Bronchial epithelial cell (primary cell): ENCODE results near the gene ZNF224. TPM values are rescaled to one million over a fixed set of nuclear protein-coding genes. Genes with fewer than 3 reads are reported as not detected.
"Not testable (repeated sequence)": the region's sequence is repeated elsewhere in the genome, so short reads cannot be mapped to it uniquely, and the experiment has no call there.

Experiments
- DNase-seq: peaks from one replicate; pipeline ENCODE4 v3.0.0-alpha.2; 2010; ENCODE audit warnings: low read depth
- FAIRE-seq: peaks from 2 replicates; lab custom pipeline; 2011; peaks lifted over from hg19 to GRCh38; lab: Jason Lieb, UNC
- H3K27me3 ChIP-seq: 2 replicates; pipeline ENCODE4 v1.5.1; 2011; ENCODE audit warnings: low read length; ENCODE audit not compliant: control insufficient read depth, insufficient read depth
- H3K36me3 ChIP-seq: 2 replicates; pipeline ENCODE4 v1.5.1; 2011; ENCODE audit warnings: low read length; ENCODE audit not compliant: control insufficient read depth, insufficient read depth
- H3K4me3 ChIP-seq: 2 replicates; pipeline ENCODE4 v1.5.1; 2011; ENCODE audit warnings: mild to moderate bottlenecking, low read depth, low read length, control low read depth
- CTCF ChIP-seq: IDR thresholded peaks from 2 replicates; pipeline ENCODE4 v1.5.1; 2011; ENCODE audit warnings: mild to moderate bottlenecking, moderate library complexity, low read length, control low read depth, inconsistent platforms; ENCODE audit not compliant: insufficient read depth, severe bottlenecking
- total RNA-seq: library from RNA; depleted of rRNA; stranded (reverse); fragments of >200 nt; gene quantifications from 2 replicates; pipeline ENCODE4 v1.2.1, GENCODE V29; 2014

Gene ZNF224
- total RNA-seq, 1 donor from 2014 or later, result 24.5 TPM

DNA sequence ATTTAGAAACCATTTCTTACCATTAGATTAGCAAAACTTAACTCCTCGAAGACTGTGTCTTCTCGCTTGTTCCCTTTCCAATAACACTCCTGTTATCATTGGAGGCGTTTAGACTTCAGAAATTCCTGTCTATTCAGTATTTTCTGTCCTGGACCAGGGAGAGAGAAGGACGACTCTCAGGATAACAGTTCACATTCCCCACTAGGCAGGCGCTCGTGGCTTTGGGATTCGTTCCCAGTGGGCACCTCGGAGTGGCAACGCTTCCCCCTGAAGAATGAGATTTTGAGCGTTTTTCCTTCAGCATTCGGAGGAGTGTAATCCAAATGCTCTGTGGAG, 18.6 kb downstream of the ZNF224 start:
- no peak for DNase-seq
- Histone ChIP-seq H3K4me3 (peak overlapping the region; percentile 56), H3K27me3 (no peaks in the 10 kb centered on the region), H3K36me3 (peaks cover 6% of the 10 kb centered on the region)
- no peak for TF ChIP-seq CTCF
- no peak for FAIRE-seq

GRCh38 chr19:44113138-44113783, 19.1 kb downstream of the ZNF224 start, which contains the start of gene ZNF225:
ZNF225 (plus strand) TSS chr19:44113399; CDS start chr19:44115828, 2,429 bp downstream.
- peak; percentile 97 for DNase-seq
- Histone ChIP-seq H3K36me3 (peaks cover 6% of the 10 kb centered on the region), H3K27me3 (no peaks in the 10 kb centered on the region), H3K4me3 (peak within 1 kb of the TSS; percentile 56)
- TF ChIP-seq CTCF, result no peak
- FAIRE-seq, result no peak

DNA sequence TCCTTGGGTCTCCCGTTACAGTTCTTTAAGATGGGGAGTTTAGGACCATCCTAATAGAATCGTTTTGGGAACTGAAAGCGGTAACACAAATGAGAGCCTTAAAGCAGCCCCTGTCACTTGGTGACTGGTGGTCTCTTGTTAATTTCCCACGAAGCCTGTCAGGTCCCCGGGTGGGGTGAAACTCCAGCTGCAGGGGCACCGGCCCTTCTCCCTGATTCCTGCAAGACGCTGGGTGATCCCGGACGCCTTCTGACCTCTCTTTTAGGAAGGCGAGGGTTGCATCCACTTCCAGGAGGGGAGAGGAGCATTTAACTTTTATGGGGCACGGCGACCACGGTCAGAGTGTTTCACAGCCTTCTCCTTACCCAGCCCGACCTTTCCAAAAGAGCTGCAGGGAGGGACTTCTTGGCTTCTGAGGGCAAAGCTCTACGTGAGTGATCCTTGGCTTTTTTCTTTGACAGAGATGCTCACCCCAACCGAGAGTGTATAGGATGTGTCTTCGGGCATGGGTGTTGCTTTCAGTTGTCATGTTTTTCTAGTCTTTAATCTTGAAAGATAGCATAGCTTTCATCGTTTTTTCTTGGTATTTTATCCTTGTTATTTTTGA, 19.7 kb downstream of the ZNF224 start:
- FAIRE-seq (no peak), DNase-seq (peak; percentile 1)
- no peaks in the 10 kb centered on the region for H3K27me3 ChIP-seq
- H3K4me3 ChIP-seq, result peak overlapping the region; percentile 56
- peaks cover 8% of the 10 kb centered on the region for H3K36me3 ChIP-seq
- TF ChIP-seq CTCF, result no peak

- H3K27me3 ChIP-seq, H3K4me3 ChIP-seq, H3K36me3 ChIP-seq, FAIRE-seq, DNase-seq: not testable (repeated sequence)
These were observed 27.0 kb downstream of the ZNF224 start for GRCh38 chr19:44121162-44121561.

GRCh38 chr19:44131955-44132354, 37.8 kb downstream of the ZNF224 start:
- Histone ChIP-seq H3K27me3 (no peaks in the 10 kb centered on the region), H3K4me3 (no peak overlapping the region), H3K36me3 (peaks cover 5% of the 10 kb centered on the region)
- FAIRE-seq, result no peak
- no peak for TF ChIP-seq CTCF
- no peak for DNase-seq

- H3K4me3 ChIP-seq, result peak within 1 kb of the TSS; percentile 86
- H3K36me3 ChIP-seq, result peaks cover 3% of the 10 kb centered on the region
- DNase-seq (peak; percentile 56), FAIRE-seq (no peak)
- no peaks in the 10 kb centered on the region for H3K27me3 ChIP-seq
- TF ChIP-seq CTCF, result no peak
These were observed 47.3 kb downstream of the ZNF224 start, which contains the start of gene ZNF234 for GRCh38 chr19:44141191-44142058. ZNF234 (plus strand) TSS chr19:44141554; CDS start chr19:44144633, 3,079 bp downstream.
